Esophagus squamous epithelium (tissue), 4 donors: ENCODE measurements around the gene SMC6.

ENCODE experiments used
- POLR2A ChIP-seq, 4 donors: fragments of 450-650 bp; IDR thresholded peaks; one replicate each; pipeline ENCODE4 v1.6.1; 2017; ENCODE audit warnings: antibody characterized with exemption in 4 of 4, mild to moderate bottlenecking in 4 of 4, moderate library complexity in 3 of 4
- TF ChIP-seq, protein P1 (sequence below), 6 experiments: fragments of 450-650 bp in 4 of 6; fragments of 200-600 bp in 2 of 6; sonication (generic) in 2 of 6; IDR thresholded peaks; one replicate each; pipeline ENCODE4 v1.5.1; 2016 to 2019; ENCODE audit warnings: antibody characterized with exemption in 6 of 6, mild to moderate bottlenecking in 4 of 6, moderate library complexity in 4 of 6

DNA sequence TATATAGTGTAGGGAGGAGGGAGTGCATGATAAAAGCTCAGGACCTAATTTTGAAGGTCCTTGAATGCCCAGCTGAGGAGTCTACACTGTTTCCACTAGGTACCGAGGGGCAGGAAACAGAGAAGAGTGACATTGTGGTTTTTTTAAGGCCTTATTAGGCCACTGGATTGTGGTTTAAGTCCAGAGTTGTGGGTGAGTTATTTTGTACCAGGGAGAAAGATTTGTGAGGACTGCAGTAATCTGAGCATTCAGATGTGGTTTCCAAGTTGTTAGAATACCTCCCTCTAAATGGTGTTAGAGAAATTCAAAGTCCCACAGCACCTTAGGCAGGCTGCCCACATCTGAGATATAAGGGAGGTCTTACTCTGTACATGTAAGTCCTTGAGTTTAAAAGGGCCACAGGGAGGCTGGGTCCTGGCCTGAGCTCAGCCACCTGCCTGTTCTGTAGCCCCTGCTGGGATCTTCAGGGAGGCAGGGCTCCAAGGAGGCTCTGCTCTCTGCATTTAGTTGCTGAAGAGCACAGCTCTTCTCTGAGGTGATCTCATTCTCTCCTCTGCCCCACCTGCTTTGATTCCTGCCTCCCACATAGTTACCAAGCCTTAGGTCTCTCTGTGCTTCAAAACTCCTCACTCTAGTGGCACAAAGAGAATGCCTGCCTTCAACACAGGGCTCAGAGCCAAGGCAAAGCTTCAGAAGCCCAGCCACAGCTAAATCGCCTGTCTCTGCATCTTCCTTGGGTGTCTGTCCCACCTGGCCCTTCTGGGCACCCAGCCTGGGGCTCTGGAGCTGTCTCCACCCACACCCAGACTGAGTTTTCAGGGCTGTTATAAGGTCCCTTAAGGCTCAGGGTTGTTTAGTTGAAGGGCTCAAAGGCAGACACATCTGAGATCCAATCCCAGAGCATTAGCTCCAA lies 125.0 kb downstream of the SMC6 start:
- TF ChIP-seq POLR2A (IDR thresholded peaks at IDR 0.05): no peak
- TF ChIP-seq, protein P1, sequence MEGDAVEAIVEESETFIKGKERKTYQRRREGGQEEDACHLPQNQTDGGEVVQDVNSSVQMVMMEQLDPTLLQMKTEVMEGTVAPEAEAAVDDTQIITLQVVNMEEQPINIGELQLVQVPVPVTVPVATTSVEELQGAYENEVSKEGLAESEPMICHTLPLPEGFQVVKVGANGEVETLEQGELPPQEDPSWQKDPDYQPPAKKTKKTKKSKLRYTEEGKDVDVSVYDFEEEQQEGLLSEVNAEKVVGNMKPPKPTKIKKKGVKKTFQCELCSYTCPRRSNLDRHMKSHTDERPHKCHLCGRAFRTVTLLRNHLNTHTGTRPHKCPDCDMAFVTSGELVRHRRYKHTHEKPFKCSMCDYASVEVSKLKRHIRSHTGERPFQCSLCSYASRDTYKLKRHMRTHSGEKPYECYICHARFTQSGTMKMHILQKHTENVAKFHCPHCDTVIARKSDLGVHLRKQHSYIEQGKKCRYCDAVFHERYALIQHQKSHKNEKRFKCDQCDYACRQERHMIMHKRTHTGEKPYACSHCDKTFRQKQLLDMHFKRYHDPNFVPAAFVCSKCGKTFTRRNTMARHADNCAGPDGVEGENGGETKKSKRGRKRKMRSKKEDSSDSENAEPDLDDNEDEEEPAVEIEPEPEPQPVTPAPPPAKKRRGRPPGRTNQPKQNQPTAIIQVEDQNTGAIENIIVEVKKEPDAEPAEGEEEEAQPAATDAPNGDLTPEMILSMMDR (IDR thresholded peaks at IDR 0.05): no peak
